Ishikawa (cell line): ENCODE results near the gene ST6GALNAC4.

ENCODE experiments used
- CREB1 ChIP-seq: IDR thresholded peaks from 2 replicates; pipeline ENCODE4 v1.6.1; 2012; ENCODE audit warnings: low read depth
- EGR1 ChIP-seq: IDR thresholded peaks from 2 replicates; pipeline ENCODE4 v1.6.1; 2012
- EP300 ChIP-seq: IDR thresholded peaks from 2 replicates; pipeline ENCODE4 v1.6.1; 2012; ENCODE audit warnings: borderline replicate concordance

GRCh38 chr9:127942216-127943010 lies 25.6 kb upstream of the ST6GALNAC4 start:
- TF ChIP-seq EP300 = no peak
- no peak for TF ChIP-seq EGR1
- TF ChIP-seq CREB1 = no peak
